GM19455 (cell line): Measurements from ENCODE around the gene RABL6.

ENCODE experiments used
- ATAC-seq: cut with Tn5 transposase; IDR thresholded peaks from one replicate; pipeline ENCODE4 v1.9.1; 2021; ENCODE audit not compliant: unreplicated experiment

RABL6 gene

DNA sequence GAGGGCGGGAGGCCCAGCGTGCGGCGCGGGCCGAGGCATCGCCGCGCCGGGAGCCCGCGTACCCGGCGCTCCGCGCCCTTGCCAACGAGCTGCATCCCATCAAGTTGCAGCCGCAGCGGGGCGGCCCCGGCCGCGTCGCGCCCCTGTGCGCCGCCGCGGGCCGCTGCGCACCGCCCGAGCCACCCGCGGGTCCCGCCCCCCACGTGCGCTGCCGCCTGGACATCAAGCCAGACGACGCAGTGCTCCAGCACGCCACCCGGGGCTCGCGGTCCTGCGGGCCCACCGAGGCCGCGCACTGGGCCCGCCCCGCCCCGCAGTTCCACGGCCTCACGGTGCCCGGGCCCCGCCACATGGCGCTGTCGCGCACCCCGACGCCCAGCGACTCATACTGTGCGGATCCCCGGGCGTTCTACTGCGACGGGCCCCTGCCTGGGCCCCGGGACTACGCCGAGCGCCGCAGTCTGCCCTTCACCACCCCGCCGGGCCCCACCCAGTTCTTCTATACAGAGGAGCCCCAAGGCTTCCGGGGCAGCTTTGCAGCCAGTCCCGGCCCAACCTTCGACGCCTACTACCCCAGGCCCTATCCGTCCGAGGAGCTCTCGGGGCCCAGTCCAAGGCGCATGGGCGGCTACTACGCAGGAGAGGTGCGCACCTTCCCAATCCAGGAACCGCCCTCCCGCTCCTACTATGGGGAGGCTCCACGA is 37.2 kb downstream of the RABL6 start:
- no peak for ATAC-seq

DNA sequence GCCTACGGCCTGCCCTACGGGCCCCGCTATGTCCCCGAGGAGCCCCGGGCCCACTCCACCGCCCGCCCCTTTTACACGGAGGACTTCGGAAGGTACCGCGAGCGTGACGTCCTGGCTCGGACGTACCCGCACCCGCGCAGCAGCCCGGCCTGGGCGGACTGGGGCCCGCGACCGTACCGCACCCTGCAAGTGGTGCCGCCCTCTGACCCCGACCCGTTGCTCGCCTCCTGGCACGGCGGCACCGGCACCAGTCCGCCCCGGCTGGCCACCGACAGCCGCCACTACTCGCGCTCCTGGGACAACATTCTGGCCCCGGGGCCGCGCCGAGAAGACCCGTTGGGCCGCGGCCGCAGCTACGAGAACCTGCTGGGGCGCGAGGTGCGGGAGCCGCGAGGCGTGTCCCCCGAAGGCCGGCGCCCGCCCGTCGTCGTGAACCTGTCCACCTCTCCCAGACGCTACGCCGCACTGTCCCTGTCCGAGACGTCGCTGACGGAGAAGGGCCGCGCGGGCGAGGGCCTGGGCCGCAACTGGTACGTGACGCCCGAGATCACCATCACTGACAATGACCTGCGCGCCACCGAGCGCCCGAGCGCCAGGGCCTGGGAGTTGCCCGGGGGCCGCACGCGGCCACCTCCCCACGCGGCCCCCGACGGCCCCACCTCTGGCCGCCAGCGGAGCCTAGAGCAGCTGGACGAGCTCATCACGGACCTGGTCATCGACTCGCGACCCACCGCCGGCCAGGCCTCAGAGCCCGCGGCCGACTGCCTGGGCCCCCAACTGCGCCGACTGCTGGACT is 37.9 kb downstream of the RABL6 start:
- no peak for ATAC-seq

DNA sequence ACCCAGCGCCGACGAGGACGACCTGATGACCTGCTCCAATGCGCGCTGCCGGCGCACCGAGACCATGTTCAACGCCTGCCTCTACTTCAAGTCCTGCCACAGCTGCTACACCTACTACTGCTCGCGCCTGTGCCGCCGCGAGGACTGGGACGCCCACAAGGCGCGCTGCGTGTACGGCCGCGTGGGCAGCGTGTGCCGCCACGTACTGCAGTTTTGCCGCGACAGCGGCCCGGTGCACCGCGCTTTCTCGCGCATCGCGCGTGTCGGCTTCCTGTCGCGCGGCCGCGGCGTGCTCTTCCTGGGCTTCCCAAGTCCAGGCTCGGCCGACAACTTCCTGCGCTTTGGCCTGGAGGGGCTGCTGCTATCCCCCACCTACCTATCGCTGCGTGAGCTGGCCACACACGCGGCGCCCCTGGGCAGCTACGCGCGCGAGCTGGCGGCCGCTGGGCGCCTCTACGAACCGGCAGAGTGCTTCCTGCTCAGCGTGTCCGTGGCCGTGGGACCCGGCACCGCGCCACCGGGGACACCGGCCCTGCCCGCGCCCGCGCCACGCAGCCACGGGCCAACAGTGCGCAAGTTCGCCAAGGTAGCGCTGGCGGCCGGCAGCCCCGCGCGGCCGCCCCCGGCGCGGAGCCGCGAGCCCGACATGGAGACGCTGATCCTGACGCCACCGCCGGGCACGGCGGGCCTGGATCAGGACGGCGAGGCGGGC is 38.8 kb downstream of the RABL6 start:
- no peak for ATAC-seq

DNA sequence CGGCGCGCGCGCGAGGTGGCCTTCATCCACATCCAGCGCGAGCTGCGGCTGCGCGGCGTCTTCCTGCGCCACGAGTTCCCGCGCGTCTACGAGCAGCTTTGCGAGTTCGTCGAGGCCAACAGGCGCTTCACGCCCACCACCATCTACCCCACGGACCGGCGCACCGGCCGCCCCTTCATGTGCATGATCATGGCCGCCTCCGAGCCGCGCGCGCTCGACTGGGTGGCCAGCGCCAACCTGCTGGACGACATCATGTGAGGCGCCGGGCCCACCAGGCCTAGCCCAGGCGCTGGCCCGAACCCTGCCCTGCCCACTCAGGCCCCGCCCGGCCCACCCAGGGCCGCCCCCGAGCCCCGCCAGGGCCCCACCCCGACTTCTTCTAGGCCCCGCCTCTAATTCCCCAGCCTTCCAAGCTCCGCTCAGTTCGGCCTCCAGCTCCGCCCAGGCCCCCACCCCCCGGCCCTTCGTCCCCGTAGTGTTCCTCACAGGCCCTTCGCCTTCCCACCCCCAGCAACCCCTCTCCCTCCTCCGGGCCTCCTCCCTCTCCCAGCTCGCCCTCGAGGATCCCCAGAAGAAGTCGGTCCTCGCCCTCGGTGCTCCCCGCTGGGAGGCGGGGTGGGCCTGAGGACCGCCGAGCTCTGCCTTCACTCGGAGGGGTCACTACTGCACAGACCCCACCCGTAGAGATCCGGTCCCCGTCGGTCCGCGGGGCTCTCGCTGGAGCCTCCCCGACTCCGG is 39.5 kb downstream of the RABL6 start:
- ATAC-seq, result no peak

DNA sequence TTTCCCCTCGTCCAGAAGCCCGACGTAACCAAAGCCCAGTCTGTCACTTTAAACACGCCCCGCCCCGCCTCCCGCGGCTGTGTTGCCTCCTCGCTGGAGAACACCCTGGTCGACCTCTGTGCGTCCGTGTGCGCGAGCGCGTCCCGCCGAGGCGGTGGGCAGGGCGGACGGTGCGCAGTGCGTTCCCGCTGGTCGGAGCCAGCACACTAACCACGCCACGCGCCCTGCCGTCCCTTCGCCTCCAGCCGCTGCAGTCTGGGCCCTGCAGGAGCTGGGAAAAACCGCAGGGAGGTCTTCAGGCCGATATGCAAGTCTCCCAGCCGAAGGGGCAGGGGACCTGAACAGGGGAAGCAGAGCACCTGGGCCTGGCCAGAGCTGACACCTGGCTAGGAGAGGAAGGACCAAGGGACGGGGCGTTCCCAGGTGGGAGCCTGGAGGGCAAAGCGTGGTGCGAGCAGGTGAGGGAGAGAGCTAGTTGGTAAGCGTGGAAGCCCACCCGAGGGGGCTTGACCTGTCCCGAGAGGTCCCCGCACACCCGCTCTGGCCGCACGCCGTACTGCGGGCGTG is 40.2 kb downstream of the RABL6 start:
- no peak for ATAC-seq

DNA sequence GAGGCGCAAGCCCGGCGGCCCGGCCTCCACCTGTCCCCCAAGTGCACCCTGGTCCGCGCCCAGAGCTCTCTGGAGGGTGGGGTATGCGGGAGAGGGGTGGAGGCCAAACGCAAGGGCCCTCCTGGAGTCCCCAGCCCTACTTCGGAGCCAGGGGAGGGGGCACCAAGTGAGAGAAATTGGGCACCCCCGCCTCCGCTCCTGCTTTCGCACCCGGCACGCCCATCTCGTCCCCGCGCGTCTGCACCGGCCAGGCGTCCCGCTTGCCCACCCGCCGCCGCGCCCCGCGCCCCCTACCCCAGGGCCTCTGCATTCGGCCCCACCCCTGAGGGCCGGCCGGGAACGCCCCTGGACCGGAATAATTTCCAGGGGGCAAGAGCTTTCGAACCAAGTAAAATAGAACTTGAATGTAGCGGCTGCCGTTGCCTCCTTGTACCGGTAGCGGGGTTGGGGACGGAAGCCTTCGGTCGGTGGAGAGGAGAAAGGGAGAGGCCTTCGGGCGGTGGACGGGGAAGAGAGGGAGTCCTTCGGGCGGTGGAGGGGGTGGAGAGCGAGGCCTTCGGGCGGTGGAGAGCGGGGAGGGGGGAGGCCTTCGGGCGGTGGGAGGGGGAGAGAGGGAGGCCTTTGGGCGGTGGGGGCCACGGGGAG is 40.8 kb downstream of the RABL6 start:
- ATAC-seq, result peak; percentile 11

DNA sequence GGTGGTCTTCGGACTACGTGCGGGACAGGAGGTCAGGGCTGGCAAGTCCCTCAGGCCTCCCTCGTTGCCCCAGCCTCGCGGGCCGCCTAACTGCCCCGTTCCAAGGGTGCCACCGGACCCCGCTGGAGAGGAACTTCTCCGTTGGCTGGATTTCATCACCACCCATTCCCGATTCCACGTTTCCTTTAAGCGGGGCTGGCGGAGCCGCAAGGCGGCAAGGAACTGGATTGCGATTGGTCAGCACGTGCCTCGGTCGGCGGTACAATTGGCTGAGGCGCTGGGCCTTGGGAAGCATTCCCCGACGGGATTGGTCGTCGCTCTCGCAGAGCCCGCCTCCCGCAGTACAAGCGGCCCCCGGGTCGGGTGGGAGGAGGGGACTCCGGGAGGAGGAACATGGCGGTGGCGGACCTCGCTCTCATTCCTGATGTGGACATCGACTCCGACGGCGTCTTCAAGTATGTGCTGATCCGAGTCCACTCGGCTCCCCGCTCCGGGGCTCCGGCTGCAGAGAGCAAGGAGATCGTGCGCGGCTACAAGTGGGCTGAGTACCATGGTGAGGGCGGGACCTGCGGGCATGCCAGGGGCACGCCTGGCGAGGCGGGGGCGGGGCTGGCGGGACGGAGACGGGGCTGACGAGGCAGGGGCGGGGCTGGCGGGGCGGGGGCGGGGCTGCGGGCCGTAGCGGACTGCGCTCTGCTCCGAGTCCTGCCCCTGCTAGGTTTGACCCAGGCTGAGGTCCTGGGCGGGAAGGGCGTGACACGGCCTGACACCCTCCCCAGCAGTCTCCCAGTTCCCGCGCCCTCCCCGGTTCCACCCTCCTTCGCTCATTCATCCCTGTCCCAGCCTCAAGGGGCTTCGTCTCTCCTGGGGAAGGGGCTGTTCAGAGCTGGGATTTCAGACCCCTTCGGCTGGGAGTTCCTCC is 41.6 kb downstream of the RABL6 start, which contains the start of gene PHPT1:
TSS of gene PHPT1 (plus strand) at position 372 of the 922 bp plus-strand sequence. CDS start at position 394, 22 bp downstream.
- peak; percentile 65 for ATAC-seq

DNA sequence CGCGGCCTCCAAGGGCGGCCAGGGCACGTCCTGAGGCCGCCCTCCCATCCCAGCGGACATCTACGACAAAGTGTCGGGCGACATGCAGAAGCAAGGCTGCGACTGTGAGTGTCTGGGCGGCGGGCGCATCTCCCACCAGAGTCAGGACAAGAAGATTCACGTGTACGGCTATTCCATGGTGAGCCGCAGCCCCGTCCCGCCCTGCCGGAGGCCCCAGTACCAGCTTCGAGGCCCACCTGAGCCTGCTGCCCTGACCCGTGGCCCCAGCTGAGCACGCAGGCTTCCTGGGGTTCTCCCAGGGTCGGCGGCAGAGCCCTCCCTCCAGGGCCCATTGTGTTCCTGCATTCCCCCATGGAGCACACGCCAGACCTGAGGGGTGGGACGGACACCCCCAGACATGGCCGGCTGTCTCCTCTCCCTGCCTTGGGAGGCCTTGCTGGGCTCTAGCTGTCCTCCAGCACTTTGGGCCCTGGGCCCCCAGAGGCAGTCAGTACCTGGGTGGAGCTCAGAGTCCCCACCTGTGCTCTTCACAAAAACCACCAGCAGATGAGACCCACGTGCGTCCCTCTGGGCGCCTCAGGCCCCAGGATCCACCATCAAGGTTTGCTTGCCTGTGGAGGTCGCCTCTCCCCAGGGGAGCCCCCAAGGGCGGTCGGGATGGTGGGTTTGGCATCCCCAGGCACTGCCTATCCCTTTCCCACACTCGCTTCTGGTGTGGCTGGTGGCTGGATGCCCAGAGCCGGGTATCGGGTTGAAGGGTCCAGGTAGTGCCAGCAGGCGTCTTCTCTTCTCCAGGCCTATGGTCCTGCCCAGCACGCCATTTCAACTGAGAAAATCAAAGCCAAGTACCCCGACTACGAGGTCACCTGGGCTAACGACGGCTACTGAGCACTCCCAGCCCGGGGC is 42.5 kb downstream of the RABL6 start:
- ATAC-seq, result no peak

DNA sequence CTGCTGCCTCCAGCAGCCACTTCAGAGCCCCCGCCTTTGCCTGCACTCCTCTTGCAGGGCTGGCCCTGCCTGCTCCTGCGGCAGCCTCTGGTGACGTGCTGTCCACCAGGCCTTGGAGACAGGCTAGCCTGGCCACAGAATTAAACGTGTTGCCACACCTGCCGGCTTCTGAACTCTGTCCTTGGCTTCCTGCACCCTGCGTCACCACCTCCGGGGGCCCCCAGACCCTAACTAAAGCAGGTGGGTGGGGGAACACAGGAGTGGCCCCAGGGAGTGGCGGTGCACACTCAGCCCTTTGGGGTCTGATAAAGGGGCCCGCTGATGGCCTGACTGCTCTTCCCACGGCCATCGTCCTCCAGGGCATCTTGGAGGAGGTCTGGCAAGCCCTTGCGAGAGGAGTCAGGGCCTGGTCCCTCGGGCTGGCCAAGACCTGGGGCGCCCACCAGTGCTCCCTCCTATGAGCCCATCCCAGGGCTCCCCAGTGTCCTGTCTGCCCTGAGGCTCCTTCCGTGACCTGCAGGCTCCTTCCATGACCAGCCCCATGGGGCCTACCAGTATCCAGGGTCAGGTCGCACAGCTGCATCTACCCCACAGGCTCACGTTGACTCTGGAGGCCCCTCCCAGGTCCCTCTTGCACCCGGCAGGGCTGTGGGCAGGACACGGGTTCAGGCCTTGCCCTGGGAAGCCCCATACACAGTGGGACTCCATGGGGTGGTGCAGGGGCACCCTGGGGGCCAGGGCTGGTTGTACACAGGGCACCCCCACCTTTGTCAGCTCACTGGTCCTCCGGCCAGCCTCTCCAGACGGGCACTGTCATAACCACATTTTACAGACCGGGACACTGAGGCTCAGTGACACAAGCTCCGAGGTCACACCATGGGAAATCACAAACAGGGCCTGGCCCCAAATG is 43.4 kb downstream of the RABL6 start:
- no peak for ATAC-seq

DNA sequence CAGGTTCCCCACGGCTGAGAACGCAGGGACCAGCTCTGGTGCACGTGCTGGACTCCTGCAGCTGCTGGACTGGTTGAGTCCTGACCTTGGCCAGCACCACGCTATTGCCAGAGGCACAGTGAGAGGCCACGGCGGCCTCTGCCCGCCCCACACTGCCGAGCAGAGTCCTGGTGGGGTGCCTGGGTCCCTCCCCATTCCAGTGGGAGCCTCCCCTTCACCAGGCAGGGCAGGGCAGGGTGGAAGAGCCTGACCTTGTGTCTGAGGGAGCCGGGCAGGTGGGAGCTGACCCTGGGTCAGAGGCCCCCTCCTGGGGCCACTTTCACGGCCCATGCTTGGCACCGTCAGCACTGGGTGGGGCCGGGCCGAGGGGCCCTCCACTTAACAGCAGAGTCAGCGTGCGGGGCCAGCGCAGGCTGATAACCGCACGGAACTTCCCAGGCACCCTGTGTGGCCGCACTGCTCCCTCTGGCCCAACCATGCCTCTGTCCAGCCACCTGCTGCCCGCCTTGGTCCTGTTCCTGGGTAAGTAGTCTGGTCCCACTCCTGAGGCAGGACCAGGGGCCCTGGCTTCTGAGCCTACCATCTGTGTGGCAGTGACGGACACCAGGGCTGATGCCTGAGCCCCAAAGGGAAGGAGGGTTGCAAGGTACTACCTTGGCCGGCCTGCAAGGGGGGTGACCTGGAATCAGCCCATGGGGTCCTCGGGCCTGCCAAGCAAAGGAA is 44.4 kb downstream of the RABL6 start, which contains the start of gene MAMDC4:
TSS of gene MAMDC4 (plus strand) at position 406 of the 723 bp plus-strand sequence. CDS start at position 477, 71 bp downstream.
- ATAC-seq, result no peak

DNA sequence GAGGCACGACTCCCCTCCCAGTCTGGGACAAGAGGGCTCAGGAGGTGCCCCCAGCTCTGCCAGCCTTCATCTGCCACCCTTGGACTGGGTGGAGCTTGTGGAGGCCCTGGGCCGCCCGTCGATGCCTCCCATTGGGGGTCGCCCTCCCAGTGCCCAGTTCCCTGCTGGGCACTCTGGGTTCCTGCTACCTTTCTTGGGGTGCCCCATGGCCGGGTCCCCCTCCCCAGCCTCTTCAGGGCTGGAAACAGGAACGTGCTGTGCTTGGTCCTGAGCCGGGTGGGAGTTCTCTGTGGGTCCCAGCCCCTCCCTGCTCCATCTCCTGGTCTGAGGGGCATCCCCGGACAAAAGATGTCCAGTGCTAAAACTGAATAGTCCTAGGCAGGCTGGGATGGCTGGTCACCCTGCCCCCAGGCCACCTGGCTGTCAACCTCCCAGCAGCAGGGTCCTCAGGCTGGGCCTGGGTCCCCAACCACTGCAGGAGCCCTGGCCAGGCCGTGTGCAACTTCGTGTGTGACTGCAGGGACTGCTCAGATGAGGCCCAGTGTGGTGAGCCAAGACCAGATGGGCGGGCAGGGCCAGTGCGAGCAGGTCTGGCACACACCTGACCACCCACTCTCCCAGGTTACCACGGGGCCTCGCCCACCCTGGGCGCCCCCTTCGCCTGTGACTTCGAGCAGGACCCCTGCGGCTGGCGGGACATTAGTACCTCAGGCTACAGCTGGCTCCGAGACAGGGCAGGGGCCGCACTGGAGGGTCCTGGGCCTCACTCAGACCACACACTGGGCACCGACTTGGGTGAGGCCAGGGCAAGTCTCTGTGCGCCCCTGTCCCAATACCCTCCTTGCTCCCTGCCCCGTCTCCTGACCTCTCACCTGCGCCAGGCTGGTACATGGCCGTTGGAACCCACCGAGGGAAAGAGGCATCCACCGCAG is 45.2 kb downstream of the RABL6 start:
- no peak for ATAC-seq

DNA sequence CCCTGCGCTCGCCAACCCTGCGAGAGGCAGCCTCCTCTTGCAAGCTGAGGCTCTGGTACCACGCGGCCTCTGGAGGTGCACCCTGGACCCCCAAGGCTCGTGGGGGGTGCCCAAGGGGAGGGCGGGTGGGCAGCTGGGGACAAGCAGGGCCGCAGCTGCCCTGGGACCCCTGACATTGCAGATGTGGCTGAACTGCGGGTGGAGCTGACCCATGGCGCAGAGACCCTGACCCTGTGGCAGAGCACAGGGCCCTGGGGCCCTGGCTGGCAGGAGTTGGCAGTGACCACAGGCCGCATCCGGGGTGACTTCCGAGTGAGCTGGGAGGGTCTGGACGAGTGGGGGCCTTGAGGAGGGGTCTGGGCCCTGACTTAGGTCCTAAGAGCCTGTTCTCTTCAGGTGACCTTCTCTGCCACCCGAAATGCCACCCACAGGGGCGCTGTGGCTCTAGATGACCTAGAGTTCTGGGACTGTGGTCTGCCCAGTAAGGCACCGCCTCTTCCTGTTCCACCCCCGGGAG is 45.9 kb downstream of the RABL6 start:
- ATAC-seq, result no peak

DNA sequence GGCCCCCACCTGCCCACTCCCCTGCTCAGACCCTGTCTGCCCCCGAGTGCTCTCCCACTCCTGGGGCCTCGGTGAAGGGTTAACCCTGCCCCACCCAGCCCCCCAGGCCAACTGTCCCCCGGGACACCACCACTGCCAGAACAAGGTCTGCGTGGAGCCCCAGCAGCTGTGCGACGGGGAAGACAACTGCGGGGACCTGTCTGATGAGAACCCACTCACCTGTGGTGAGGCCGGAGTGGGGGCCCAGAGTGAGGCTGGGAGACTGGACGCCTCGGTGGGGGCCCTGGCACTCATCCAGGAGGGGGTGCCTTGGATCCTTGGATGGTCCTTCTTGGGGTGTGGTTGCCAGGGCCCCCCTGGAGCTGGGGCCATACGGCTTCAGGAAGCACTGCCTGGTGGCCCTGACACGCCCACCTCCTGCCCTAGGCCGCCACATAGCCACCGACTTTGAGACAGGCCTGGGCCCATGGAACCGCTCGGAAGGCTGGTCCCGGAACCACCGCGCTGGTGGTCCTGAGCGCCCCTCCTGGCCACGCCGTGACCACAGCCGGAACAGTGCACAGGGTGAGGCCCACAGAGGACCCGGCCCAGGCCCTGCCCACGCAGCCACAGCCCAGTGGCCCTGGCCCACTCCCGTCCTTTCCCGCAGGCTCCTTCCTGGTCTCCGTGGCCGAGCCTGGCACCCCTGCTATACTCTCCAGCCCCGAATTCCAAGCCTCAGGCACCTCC is 46.5 kb downstream of the RABL6 start:
- ATAC-seq, result no peak

DNA sequence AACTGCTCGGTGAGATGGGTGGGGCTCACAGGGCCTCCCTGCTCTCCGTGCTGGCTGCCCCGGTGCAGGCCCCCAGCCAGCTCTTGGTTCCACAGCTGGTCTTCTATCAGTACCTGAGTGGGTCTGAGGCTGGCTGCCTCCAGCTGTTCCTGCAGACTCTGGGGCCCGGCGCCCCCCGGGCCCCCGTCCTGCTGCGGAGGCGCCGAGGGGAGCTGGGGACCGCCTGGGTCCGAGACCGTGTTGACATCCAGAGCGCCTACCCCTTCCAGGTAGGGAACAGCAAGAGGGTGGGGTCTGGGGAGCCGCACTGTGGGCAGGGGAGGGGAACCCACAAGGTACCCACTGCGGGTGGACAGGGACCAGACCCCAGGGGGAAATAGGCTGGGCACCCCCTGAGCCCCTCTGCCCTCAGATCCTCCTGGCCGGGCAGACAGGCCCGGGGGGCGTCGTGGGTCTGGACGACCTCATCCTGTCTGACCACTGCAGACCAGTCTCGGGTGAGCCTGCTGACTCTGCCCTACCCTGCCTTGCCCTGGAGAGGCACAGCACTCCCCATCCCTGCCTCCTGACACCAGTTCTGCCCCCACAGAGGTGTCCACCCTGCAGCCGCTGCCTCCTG is 47.2 kb downstream of the RABL6 start:
- ATAC-seq, result no peak
